NCI-H1092 (cell line): ENCODE measurements around the gene NFE2L1.
"Not testable (repeated sequence)": the region's sequence is repeated elsewhere in the genome, so short reads cannot be mapped to it uniquely, and the experiment has no call there.

Experiments used
- DNase-seq: peaks from one replicate; lab custom pipeline; 2025; lab: John Stamatoyannopoulos, UW

The NFE2L1 gene

GRCh38 chr17:48067808-48068207, 19.6 kb downstream of the NFE2L1 start:
- DNase-seq: not testable (repeated sequence)

GRCh38 chr17:48068491-48068961, 20.4 kb downstream of the NFE2L1 start:
- no peak for DNase-seq

DNA sequence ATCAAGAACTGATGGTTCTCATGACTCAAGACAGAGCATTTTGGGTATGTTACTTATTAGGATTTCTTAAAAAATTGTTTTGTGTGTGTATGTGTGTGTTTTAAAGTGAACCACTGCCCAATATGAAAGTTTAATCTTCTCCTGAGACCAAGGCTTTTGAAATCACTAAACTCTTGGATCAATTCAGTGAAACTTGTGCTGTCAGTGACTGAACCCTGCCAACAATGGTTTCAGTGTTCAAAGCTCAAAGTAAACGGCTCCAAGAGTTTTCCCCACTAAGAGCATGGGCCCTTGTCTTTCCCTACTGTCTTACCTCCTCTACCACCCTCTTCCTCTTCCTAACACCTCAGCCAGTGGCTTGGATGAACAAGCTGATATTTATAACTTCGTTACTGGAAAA, 22.0 kb downstream of the NFE2L1 start:
- DNase-seq: no peak

GRCh38 chr17:48071654-48072053, 23.5 kb downstream of the NFE2L1 start:
- no peak for DNase-seq

GRCh38 chr17:48072811-48073210, 24.7 kb downstream of the NFE2L1 start:
- not testable (repeated sequence) for DNase-seq

DNA sequence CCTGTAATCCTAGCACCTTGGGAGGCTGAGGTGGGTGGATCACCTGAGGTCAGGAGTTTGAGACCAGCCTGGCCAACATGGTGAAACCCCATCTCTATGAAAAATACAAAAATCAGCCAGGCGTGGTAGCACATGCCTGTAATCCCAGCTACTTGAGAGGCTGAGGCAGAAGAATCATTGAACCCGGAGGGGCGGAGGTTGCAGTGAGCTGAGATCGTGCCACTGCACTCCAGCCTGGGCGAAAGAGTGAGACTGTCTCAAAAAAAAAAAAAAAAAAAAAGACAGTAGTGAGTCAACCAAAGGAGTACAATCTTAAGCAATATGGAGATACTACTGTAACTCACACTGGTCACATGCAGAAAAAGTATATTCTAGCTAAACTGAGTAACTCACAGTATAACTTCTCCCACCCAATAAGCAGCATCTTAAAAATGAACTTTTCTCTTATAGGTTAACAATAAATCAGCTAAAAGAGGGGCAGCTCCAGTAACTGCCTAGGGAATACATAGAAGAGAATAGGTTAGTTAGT, 25.5 kb downstream of the NFE2L1 start:
- DNase-seq: not testable (repeated sequence)

DNA sequence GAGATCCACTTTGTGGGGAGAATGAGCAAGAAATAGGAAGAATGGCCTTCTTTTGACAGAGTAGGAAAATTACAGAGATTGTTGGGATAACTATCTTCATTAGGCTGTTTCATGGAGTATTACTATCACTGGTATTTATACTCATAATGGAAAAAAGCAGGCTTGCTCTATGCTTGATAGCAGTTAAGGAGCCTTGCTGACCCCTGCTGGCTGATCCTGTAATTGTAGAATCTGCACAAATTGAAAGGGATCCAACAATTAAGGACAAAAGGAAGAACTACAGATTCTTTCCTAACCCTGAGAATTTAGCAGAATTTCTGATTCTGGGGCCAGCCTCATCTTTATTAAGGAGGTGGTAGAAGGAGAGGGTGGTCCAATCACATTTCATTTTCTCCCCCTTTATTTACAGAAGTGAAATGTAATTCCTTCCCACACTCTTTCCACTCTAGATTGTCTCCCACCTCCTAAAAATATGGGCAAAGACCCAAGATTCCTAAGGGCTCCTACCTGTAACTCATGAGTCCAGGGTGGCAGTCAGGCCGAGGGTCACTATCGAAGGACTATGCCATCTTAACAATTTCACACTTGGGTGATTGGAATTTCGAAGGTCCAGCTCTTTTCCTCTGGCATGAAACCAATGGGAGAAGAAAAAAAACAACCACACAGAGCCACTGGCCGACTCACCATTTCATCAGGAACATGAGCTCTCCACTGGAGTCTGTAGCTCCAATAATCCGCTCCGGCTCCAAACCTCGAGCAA, 26.3 kb downstream of the NFE2L1 start:
- peak; percentile 52 for DNase-seq

DNA sequence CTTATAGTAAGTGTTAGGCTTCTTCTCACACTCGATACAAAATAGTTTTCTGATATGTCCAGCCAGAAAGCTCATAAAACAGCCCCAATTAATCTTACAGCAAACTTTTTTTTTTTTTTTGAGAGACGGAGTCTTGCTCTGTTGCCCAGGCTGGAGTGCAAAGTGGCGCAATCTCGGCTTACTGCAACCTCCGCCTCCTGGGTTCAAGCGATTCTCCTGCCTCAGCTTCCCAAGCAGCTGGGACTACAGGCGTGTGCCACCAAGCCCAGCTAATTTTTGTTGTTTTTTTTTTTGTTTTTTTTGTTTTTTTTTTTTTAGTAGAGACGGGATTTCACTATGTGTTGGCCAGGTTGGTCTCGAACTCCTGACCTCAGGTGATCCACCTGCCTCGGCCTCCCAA, 29.0 kb downstream of the NFE2L1 start:
- not testable (repeated sequence) for DNase-seq

DNA sequence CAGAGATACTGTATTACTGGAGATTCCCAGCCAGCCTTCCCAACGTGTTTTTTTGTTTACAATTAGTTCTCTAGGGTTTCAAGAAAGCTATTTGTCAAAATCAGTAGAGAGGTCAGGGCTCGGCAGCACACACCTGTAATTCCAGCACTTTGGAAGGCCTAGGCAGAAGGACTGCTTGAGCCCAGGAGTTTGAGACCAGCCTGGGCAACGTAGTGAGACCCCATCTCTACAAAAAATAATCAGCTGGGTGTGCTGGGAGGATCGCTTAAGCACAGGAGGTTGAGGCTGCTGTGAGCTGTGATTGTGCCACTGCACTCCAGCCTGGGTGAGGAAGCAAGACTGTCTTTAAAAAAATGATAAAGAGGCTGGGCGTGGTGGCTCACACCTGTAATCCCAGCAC, 33.7 kb downstream of the NFE2L1 start:
- DNase-seq: no peak

GRCh38 chr17:48084932-48085331, 36.8 kb downstream of the NFE2L1 start:
- DNase-seq: no peak

DNA sequence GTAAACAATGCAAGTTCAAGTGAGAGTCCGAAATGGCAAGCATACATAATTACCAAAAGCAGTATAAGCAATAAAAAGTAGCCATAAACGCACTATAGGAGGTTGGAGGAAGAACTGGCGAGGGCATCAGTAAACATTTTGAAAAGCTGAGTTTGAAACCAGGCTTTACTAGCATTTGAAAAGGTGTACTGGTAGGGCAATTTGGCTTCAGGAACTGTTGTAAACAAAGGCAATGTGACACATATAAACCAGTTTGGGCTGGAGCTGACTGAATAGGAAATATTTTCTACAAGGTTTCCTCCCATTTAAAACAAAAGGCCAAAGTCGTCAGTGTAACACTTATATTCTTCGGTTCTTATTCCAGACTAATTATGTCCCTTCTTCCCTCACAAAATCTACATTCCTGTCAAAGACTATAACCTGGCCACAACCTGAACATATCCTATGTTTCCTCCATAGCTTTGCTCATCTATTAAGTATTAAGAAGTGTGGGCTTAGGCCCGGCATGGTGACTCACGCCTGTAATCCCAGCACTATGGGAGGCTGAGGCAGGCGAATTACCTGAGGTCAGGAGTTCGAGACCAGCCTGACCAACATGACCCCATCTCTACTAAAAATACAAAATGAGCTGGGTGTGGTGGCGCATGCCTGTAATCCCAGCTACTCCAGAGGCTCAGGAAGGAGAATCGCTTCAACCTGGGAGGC, 45.3 kb downstream of the NFE2L1 start:
- DNase-seq: no peak

DNA sequence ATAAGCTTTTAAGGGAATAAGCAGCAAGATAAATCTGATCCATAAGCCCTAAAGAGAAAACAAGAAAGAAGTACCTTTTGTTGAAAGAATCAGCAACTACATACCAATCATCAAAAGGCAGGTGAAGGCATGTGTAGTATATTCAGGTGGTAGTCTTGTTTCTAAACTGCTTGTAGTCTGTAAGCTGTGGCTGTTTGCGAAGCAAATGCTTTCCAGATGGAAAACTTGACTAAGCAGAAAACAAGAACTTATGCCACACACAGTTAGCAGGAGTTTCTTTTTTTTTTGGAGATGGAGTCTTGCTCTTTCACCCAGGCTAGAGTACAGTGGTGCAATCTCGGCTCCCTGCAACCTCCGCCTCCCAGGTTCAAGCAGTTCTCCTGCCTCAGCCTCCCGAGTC, 47.5 kb downstream of the NFE2L1 start:
- no peak for DNase-seq

- DNase-seq: no peak
Observed at GRCh38 chr17:48100160-48100559, 52.0 kb downstream of the NFE2L1 start.

GRCh38 chr17:48100591-48101011, 52.4 kb downstream of the NFE2L1 start:
- DNase-seq: peak; percentile 53

- DNase-seq: peak; percentile 94
Observed at GRCh38 chr17:48101012-48101720, 53.0 kb downstream of the NFE2L1 start, which contains the start of gene CBX1. TSS of gene CBX1 (minus strand) at chr17:48101478. CDS start at chr17:48077004, 24,474 bp downstream.

DNA sequence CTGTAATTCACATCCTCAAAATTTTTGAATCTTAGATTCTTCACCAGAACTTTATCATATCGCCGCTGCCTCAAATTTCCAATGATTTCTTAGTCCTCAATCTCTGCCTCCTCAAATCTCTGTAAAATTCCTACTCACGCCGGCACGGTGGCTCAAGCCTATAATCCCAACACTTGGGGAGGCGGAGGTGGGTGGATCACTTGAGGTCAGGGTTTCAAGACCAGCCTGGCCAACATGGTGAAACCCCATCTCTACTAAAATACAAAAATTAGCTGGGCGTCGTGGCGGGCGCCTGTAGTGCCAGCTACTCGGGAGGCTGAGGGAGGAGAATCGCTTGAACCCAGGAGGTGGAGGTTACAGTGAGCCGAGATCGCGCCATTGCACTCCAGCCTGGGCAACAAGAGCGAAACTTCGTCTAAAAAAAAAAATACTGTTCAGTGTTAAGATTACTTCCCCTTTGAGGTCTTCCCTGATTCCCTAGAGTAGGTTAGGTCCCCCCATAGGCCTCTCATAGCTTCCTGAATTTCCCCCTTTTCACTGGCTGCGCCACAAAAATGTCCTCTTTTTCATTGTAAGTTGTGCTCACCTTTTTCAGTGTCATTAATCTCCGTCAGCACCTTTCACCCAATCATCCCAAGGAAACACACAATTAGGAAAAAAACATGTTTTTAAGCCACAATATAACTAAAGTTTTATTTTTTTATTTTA, 54.0 kb downstream of the NFE2L1 start:
- DNase-seq: no peak

- peak; percentile 11 for DNase-seq
Observed at GRCh38 chr17:48102798-48103715, 54.9 kb downstream of the NFE2L1 start.

GRCh38 chr17:48104440-48104839, 56.3 kb downstream of the NFE2L1 start:
- no peak for DNase-seq

- DNase-seq: no peak
Observed at GRCh38 chr17:48106802-48107136, 58.6 kb downstream of the NFE2L1 start.

GRCh38 chr17:48107137-48108055, 59.2 kb downstream of the NFE2L1 start, which contains the start of gene SNX11:
TSS of gene SNX11 (plus strand) at chr17:48107766. CDS start at chr17:48112044, 4,278 bp downstream.
- DNase-seq: peak; percentile 78
